G401.6 (cell line): Measurements from ENCODE around the gene LINC01488.

Source experiments
- FAIRE-seq: peaks from 2 replicates; lab custom pipeline; 2012; peaks lifted over from hg19 to GRCh38; lab: Jason Lieb, UNC

The LINC01488 gene

GRCh38 chr11:69481393-69481844, at the start of gene LINC01488:
TSS of gene LINC01488 (plus strand) at chr11:69481663.
- FAIRE-seq, result no peak

GRCh38 chr11:69431893-69432738, 49.3 kb upstream of the LINC01488 start:
- no peak for FAIRE-seq

- FAIRE-seq, result no peak
These were observed 47.7 kb upstream of the LINC01488 start for GRCh38 chr11:69433741-69434140.

- no peak for FAIRE-seq
These were observed 47.0 kb upstream of the LINC01488 start for GRCh38 chr11:69434471-69434931.

- FAIRE-seq, result no peak
These were observed 46.1 kb upstream of the LINC01488 start for GRCh38 chr11:69435161-69435986.

GRCh38 chr11:69436041-69436982, 45.2 kb upstream of the LINC01488 start:
- FAIRE-seq, result no peak

- no peak for FAIRE-seq
These were observed 44.2 kb upstream of the LINC01488 start for GRCh38 chr11:69437001-69437875.

- FAIRE-seq, result no peak
These were observed 43.6 kb upstream of the LINC01488 start for GRCh38 chr11:69437876-69438205.

- no peak for FAIRE-seq
These were observed 43.1 kb upstream of the LINC01488 start for GRCh38 chr11:69438286-69438920.

GRCh38 chr11:69439127-69439526, 42.3 kb upstream of the LINC01488 start:
- no peak for FAIRE-seq

GRCh38 chr11:69439651-69440464, 41.6 kb upstream of the LINC01488 start:
- no peak for FAIRE-seq

GRCh38 chr11:69440876-69441275, 40.6 kb upstream of the LINC01488 start:
- no peak for FAIRE-seq

GRCh38 chr11:69442012-69442806, 39.3 kb upstream of the LINC01488 start:
- no peak for FAIRE-seq

GRCh38 chr11:69442807-69443137, 38.7 kb upstream of the LINC01488 start:
- FAIRE-seq, result no peak

GRCh38 chr11:69443138-69443967, 38.1 kb upstream of the LINC01488 start:
- FAIRE-seq, result peak; percentile 54

GRCh38 chr11:69443968-69444364, 37.5 kb upstream of the LINC01488 start:
- no peak for FAIRE-seq

- no peak for FAIRE-seq
These were observed 36.9 kb upstream of the LINC01488 start for GRCh38 chr11:69444381-69445130.
